H4 (cell line): Measurements from ENCODE around the gene EFR3B. TPM values are rescaled to one million over a fixed set of nuclear protein-coding genes. Genes with fewer than 3 reads are reported as not detected.
"Not testable (repeated sequence)": the region's sequence is repeated elsewhere in the genome, so short reads cannot be mapped to it uniquely, and the experiment has no call there.

ENCODE experiments used
- DNase-seq: peaks from one replicate; pipeline ENCODE4 v3.0.0-alpha.2; 2015; ENCODE audit warnings: low spot score
- total RNA-seq: library from RNA; depleted of rRNA; stranded (reverse); fragments of >200 nt; shearing (Covaris generic); gene quantifications from 2 replicates; pipeline ENCODE4 v1.2.3, GENCODE V29; 2014; rRNA removed

The EFR3B gene
- total RNA-seq, result 0.19 and 0.21 TPM in 2 replicates

DNA sequence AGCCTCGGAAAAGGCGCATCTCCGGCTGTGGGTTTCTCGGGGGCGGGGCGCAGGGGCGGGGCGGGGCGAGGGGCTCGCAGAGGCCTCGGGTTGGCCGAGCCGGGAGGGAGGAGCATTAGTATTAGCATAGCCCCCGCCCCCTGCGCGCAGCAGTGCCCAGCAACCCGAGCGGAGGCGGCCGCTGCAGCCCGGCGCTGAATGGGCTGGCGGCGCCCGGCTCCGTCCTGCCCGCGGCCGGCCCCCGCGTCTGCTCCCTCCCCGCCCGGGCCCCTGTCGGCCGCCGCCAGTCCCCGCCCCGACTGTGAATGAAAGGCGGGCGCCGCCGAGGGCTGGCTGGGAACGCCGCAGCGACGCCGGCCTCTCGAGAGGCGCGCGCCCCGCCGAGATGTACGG is at the start of gene EFR3B:
EFR3B (plus strand) TSS at position 149 of the 393 bp plus-strand sequence; CDS start at position 386, 237 bp downstream.
- peak; percentile 80 for DNase-seq

- no peak for DNase-seq
These were observed 48.3 kb upstream of the EFR3B start for GRCh38 chr2:24993406-24994145.

GRCh38 chr2:24994146-24994724 is 47.6 kb upstream of the EFR3B start:
- DNase-seq, result no peak

DNA sequence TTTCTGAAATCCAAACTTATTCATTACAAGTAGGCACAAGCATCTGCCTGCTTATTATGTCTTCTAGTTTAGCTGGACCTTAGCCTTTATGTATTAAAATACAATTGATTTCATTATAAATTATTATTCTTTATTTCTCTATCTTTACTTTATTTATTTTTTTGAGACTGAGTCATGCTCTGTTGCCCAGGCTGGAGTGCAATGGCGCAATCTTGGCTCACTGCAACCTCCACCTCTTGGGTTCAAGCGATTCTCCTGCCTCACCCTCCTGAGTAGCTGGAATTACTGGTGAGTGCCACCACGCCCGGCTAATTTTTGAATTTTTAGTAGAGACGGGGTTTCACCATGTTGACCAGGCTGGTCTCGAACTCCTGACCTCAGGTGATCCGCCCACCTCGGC is 42.8 kb upstream of the EFR3B start:
- not testable (repeated sequence) for DNase-seq

- DNase-seq, result no peak
These were observed 41.8 kb upstream of the EFR3B start for GRCh38 chr2:25000036-25000435.

DNA sequence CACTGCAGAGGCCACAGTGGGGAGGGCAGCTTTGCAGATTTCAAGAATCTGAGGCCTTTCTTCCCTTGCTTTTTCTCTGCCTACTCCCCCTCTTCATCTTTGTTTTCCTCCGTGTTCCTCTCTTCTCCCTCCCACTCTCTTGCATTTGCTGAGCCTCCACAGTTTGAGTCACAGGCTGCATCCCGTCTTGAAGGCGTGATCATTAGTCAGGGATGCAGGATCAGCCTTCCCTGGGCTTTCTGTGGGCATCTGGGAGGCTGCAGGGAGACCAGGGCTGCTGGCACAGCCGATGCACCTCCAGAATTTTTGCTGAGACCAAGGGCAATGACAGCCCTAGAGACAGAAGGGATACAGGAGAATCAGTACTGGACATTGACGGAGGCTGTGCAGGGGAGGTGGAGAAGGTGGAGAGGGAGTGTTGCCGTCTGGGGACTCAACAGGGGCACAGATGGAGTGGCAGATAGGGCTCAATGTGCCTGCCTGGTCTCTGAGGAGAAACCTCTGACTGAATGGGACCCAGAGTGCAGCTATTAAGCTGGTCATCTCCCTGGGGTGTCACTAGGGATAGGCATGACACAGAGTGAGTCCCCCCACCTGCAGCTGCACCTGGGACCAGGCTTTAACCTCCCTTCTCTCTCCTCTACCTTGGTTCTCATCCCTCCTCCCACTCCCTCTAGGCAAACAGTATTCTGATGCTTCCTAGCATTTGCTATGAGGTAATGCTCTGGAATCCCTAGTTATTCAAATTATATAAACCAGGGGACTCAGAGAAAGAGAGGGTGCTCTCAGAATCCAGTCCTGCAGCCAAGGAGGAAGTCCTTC is 41.2 kb upstream of the EFR3B start:
- DNase-seq, result no peak

DNA sequence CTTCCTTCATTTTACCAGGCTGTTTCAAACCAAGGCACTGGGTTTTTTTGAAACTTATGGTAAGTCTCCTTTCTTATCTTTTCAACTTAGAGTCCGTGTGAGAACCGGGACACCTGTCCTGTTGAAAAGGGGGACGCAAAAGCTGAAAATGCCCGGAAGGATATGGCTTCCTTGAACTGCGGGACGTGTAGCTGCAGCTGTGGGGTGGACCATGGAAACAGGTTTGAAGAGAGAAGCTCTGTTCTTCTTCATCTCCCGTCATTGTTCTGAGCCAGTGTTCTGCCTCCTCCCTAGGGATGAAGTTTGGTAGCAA is 40.6 kb upstream of the EFR3B start:
- no peak for DNase-seq

GRCh38 chr2:25002066-25002465 is 39.8 kb upstream of the EFR3B start:
- DNase-seq, result no peak

DNA sequence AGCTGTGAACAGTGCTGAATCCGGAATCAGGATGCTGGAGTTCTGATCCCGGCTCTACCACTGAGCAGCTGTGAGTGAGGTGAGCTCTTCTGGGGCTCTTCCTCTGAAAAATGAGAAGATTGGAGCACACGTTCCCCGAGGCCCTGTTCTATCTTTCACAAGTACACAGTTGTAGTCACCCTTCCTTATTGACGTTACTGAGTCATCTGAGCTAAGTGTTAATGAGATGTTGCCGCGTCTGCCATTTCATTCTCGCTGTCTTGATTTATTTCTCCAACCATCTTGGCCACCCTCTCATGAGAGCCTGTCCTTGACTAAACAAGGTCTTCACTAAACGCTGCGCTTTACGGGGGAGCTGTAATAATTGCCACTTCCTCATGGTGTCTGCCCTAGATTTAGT is 31.9 kb upstream of the EFR3B start:
- no peak for DNase-seq

DNA sequence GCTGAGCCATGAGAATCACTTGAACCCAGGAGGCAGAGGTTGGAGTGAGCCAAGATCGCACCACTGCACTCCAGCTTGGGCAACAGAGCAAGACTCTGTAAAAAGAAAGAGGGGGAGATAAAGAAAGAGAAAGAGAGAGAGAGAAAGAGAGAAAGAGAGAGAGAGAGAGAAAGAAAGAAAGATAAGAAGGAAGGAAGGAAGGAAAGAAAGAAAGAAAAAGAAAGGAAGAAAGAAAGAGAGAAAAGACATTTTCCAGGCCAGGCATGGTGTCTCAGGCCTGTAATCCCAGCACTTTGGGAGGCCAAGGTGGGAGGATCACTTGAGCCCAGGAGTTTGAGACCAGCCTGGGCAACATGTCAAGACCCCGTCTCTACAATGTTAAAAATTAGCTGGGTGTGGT is 30.5 kb upstream of the EFR3B start:
- not testable (repeated sequence) for DNase-seq

DNA sequence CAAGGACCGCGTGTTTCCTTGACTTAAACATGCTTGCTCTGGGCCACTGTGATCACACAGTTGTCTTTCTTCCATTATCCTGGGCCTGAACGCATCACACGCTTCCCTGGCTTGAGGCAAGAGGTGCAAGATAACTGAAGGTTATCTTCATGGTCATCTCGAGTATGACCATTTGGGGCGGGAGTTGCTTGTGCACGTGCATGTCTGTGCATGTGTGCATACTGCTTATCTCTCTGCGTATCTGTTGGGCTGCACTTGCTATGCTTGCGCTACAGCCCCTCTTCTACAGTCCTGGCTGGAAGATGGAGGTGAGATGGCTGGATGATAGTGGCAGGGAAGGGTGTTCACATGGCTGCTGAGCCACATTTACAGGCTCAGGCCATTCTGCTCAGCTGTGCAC is 27.2 kb upstream of the EFR3B start:
- no peak for DNase-seq

DNA sequence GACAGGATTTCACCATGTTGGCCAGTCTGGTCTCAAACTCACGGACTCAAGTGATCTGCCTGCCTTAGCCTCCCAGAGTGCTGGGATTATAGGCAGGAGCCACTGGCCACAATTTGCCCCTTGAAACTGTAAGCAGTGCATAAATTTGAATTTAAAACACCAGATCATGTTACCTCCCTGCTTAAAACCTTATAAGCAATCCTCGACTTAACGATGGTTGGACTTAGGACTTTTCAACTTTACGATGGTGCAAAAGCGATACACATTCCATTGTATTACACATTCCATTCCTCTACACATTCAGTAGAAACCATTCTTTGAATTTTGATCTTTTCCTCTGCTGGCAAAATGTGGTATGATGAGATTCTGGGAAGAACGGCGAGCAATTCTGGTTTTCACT is 23.2 kb upstream of the EFR3B start:
- DNase-seq, result no peak

DNA sequence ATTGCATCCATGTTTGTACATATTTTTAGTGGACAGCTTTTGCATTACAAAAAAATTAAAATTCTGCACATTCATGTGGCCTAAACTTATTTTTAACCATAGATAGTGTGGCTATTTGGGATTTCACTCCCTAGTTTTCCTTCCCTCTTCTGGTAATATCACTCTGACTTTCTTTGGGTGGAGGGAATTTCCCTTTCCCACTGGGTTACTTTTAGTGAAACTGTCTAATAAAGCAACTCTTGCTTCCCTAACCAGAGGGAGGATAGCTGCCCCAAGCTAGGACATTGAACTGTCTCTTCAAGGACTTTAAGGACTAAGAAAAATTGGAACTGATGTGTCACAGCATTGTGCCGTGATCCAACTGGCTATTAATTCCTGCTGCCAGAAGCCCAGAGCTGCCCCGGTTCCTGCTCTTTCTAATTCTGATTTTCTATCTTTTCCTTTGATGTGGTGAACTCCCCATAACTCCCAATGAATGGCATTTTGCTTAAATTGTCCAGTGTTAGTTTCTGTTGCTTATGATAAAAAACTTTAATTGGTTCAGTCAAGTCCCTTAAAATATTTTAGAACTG is 20.0 kb upstream of the EFR3B start:
- no peak for DNase-seq

DNA sequence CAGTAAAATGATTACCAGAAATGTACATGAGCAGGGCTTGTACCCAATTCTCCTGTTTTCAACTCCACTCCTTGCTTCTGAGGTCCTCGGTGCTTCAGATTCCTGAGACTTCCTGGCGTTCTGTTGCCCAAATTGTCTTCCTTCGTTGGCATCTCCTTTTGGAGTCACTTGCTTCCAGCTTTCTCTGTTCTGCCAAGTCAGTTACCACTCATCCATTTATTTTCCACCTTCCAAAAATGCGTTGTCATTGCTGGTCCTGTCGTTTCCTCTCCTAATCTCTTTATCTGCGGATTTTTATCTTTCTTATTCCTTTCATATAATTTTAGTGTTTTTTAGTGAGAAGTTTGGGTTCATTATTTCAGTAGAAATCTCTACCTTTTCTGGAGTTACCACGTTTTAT is 18.5 kb upstream of the EFR3B start:
- DNase-seq, result no peak

- no peak for DNase-seq
These were observed 16.5 kb upstream of the EFR3B start for GRCh38 chr2:25025229-25026007.

GRCh38 chr2:25026008-25026530 is 15.8 kb upstream of the EFR3B start:
- DNase-seq, result no peak

GRCh38 chr2:25029183-25029554 is 12.7 kb upstream of the EFR3B start:
- no peak for DNase-seq

GRCh38 chr2:25030702-25031101 is 11.2 kb upstream of the EFR3B start:
- DNase-seq, result no peak

DNA sequence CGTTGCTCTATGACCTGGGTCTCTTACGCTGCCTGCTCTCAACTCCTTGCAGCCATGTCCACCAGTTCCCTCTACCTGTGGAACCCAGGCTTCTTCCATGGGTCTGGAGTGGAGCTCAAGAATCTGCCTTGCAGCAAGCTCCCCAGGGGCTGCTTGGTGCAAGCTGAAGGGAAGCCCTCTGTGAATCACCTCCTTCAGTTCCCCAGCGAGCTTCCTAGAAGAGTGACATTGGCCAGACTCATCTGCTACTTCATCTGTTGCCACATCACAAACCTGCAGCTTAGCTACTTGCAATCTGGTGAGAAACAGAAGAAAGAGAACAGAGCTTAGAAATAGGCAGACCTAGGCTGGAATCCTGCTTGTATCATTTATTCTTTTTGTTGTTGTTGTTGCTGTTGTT is 9.8 kb upstream of the EFR3B start:
- DNase-seq, result no peak

- DNase-seq, result no peak
These were observed 9.0 kb upstream of the EFR3B start for GRCh38 chr2:25032901-25033300.

GRCh38 chr2:25034081-25034480 is 7.8 kb upstream of the EFR3B start:
- no peak for DNase-seq
